WTC11 (cell line): ENCODE data around the gene PSD2.

Source experiments
- CBFB ChIP-seq: sonication (generic); formaldehyde crosslinking; IDR thresholded peaks from 2 replicates; pipeline ENCODE4 v1.8.1; 2022; ENCODE audit warnings: mild to moderate bottlenecking, low read depth, missing genetic modification reagents
- CREM ChIP-seq: sonication (generic); formaldehyde crosslinking; IDR thresholded peaks from 2 replicates; pipeline ENCODE4 v1.8.1; 2022; ENCODE audit warnings: mild to moderate bottlenecking, missing genetic modification reagents, moderate library complexity
- ELF4 ChIP-seq: sonication (generic); formaldehyde crosslinking; IDR thresholded peaks from 2 replicates; pipeline ENCODE4 v1.8.1; 2022; ENCODE audit warnings: low read depth, mild to moderate bottlenecking, moderate library complexity, missing genetic modification reagents
- SMAD3 ChIP-seq: sonication (generic); formaldehyde crosslinking; IDR thresholded peaks from 2 replicates; pipeline ENCODE4 v1.8.0; 2022; ENCODE audit warnings: missing genetic modification reagents, mild to moderate bottlenecking, borderline replicate concordance
- ZNF138 ChIP-seq: sonication (generic); formaldehyde crosslinking; conservative IDR thresholded peaks from 2 replicates; pipeline ENCODE4 v1.8.1; 2022; ENCODE audit warnings: mild to moderate bottlenecking, moderate library complexity, missing genetic modification reagents
- TF ChIP-seq, protein P1 (sequence below): sonication (generic); formaldehyde crosslinking; IDR thresholded peaks from 2 replicates; pipeline ENCODE4 v1.8.0; 2023; ENCODE audit warnings: mild to moderate bottlenecking, missing genetic modification reagents
- TF ChIP-seq, protein P2 (sequence below): fragments of 200-600 bp; IDR thresholded peaks from 2 replicates; pipeline ENCODE4 v1.8.0; 2022; ENCODE audit warnings: antibody characterized with exemption
- TF ChIP-seq, protein P3 (sequence below): sonication (generic); formaldehyde crosslinking; IDR thresholded peaks from 2 replicates; pipeline ENCODE4 v1.8.0; 2022; ENCODE audit warnings: mild to moderate bottlenecking, missing genetic modification reagents
- TF ChIP-seq, protein P4 (sequence below): sonication (generic); formaldehyde crosslinking; IDR thresholded peaks from 2 replicates; pipeline ENCODE4 v1.8.0; 2022; ENCODE audit warnings: mild to moderate bottlenecking, missing genetic modification reagents
- TF ChIP-seq, protein P5 (sequence below): sonication (generic); formaldehyde crosslinking; conservative IDR thresholded peaks from 2 replicates; pipeline ENCODE4 v1.8.1; 2023; ENCODE audit warnings: mild to moderate bottlenecking, low read depth, missing genetic modification reagents, moderate library complexity
- TF ChIP-seq, protein P6 (sequence below): sonication (generic); formaldehyde crosslinking; IDR thresholded peaks from 2 replicates; pipeline ENCODE4 v1.8.1; 2023; ENCODE audit warnings: mild to moderate bottlenecking, missing genetic modification reagents, borderline replicate concordance

DNA sequence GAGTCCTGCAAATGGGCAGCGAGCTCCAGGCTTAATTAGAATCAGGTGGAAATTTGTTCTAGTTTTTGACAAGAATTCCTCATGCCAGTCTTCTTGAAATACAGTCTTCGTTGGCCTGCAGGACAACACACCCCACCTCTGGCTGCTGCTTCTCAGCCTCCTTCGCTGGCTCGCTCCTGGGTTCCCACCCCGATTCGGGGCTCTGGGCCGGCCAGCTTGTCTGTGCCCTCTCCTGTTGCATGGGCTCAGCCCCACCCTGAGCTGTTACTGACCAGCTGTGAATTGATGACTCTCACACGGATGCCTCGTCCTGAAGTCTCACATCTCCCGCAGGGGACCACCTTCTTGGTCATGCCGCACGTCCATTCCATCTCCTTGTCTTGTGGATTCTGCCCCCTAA lies 21.0 kb downstream of the PSD2 start:
- TF ChIP-seq, protein P1, sequence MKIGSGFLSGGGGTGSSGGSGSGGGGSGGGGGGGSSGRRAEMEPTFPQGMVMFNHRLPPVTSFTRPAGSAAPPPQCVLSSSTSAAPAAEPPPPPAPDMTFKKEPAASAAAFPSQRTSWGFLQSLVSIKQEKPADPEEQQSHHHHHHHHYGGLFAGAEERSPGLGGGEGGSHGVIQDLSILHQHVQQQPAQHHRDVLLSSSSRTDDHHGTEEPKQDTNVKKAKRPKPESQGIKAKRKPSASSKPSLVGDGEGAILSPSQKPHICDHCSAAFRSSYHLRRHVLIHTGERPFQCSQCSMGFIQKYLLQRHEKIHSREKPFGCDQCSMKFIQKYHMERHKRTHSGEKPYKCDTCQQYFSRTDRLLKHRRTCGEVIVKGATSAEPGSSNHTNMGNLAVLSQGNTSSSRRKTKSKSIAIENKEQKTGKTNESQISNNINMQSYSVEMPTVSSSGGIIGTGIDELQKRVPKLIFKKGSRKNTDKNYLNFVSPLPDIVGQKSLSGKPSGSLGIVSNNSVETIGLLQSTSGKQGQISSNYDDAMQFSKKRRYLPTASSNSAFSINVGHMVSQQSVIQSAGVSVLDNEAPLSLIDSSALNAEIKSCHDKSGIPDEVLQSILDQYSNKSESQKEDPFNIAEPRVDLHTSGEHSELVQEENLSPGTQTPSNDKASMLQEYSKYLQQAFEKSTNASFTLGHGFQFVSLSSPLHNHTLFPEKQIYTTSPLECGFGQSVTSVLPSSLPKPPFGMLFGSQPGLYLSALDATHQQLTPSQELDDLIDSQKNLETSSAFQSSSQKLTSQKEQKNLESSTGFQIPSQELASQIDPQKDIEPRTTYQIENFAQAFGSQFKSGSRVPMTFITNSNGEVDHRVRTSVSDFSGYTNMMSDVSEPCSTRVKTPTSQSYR (CRISPR knock-in tag): no peak
- no peak for TF ChIP-seq ELF4
- TF ChIP-seq, protein P2, sequence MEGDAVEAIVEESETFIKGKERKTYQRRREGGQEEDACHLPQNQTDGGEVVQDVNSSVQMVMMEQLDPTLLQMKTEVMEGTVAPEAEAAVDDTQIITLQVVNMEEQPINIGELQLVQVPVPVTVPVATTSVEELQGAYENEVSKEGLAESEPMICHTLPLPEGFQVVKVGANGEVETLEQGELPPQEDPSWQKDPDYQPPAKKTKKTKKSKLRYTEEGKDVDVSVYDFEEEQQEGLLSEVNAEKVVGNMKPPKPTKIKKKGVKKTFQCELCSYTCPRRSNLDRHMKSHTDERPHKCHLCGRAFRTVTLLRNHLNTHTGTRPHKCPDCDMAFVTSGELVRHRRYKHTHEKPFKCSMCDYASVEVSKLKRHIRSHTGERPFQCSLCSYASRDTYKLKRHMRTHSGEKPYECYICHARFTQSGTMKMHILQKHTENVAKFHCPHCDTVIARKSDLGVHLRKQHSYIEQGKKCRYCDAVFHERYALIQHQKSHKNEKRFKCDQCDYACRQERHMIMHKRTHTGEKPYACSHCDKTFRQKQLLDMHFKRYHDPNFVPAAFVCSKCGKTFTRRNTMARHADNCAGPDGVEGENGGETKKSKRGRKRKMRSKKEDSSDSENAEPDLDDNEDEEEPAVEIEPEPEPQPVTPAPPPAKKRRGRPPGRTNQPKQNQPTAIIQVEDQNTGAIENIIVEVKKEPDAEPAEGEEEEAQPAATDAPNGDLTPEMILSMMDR: no peak
- TF ChIP-seq, protein P3, sequence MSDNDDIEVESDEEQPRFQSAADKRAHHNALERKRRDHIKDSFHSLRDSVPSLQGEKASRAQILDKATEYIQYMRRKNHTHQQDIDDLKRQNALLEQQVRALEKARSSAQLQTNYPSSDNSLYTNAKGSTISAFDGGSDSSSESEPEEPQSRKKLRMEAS (CRISPR knock-in tag): no peak
- TF ChIP-seq, protein P4, sequence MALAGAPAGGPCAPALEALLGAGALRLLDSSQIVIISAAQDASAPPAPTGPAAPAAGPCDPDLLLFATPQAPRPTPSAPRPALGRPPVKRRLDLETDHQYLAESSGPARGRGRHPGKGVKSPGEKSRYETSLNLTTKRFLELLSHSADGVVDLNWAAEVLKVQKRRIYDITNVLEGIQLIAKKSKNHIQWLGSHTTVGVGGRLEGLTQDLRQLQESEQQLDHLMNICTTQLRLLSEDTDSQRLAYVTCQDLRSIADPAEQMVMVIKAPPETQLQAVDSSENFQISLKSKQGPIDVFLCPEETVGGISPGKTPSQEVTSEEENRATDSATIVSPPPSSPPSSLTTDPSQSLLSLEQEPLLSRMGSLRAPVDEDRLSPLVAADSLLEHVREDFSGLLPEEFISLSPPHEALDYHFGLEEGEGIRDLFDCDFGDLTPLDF: no peak
- TF ChIP-seq, protein P5, sequence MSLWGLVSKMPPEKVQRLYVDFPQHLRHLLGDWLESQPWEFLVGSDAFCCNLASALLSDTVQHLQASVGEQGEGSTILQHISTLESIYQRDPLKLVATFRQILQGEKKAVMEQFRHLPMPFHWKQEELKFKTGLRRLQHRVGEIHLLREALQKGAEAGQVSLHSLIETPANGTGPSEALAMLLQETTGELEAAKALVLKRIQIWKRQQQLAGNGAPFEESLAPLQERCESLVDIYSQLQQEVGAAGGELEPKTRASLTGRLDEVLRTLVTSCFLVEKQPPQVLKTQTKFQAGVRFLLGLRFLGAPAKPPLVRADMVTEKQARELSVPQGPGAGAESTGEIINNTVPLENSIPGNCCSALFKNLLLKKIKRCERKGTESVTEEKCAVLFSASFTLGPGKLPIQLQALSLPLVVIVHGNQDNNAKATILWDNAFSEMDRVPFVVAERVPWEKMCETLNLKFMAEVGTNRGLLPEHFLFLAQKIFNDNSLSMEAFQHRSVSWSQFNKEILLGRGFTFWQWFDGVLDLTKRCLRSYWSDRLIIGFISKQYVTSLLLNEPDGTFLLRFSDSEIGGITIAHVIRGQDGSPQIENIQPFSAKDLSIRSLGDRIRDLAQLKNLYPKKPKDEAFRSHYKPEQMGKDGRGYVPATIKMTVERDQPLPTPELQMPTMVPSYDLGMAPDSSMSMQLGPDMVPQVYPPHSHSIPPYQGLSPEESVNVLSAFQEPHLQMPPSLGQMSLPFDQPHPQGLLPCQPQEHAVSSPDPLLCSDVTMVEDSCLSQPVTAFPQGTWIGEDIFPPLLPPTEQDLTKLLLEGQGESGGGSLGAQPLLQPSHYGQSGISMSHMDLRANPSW (CRISPR knock-in tag): no peak
- no peak for TF ChIP-seq CREM (CRISPR knock-in tag)
- no peak for TF ChIP-seq SMAD3 (CRISPR knock-in tag)
- TF ChIP-seq CBFB (CRISPR knock-in tag): no peak
- TF ChIP-seq, protein P6, sequence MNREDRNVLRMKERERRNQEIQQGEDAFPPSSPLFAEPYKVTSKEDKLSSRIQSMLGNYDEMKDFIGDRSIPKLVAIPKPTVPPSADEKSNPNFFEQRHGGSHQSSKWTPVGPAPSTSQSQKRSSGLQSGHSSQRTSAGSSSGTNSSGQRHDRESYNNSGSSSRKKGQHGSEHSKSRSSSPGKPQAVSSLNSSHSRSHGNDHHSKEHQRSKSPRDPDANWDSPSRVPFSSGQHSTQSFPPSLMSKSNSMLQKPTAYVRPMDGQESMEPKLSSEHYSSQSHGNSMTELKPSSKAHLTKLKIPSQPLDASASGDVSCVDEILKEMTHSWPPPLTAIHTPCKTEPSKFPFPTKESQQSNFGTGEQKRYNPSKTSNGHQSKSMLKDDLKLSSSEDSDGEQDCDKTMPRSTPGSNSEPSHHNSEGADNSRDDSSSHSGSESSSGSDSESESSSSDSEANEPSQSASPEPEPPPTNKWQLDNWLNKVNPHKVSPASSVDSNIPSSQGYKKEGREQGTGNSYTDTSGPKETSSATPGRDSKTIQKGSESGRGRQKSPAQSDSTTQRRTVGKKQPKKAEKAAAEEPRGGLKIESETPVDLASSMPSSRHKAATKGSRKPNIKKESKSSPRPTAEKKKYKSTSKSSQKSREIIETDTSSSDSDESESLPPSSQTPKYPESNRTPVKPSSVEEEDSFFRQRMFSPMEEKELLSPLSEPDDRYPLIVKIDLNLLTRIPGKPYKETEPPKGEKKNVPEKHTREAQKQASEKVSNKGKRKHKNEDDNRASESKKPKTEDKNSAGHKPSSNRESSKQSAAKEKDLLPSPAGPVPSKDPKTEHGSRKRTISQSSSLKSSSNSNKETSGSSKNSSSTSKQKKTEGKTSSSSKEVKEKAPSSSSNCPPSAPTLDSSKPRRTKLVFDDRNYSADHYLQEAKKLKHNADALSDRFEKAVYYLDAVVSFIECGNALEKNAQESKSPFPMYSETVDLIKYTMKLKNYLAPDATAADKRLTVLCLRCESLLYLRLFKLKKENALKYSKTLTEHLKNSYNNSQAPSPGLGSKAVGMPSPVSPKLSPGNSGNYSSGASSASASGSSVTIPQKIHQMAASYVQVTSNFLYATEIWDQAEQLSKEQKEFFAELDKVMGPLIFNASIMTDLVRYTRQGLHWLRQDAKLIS (CRISPR knock-in tag): no peak
- no peak for TF ChIP-seq ZNF138 (CRISPR knock-in tag)
